COR-L47 (cell line): ENCODE results near the gene TAF1B.

Experiments used
- DNase-seq: peaks from one replicate; lab custom pipeline; 2025; lab: John Stamatoyannopoulos, UW

The TAF1B gene

DNA sequence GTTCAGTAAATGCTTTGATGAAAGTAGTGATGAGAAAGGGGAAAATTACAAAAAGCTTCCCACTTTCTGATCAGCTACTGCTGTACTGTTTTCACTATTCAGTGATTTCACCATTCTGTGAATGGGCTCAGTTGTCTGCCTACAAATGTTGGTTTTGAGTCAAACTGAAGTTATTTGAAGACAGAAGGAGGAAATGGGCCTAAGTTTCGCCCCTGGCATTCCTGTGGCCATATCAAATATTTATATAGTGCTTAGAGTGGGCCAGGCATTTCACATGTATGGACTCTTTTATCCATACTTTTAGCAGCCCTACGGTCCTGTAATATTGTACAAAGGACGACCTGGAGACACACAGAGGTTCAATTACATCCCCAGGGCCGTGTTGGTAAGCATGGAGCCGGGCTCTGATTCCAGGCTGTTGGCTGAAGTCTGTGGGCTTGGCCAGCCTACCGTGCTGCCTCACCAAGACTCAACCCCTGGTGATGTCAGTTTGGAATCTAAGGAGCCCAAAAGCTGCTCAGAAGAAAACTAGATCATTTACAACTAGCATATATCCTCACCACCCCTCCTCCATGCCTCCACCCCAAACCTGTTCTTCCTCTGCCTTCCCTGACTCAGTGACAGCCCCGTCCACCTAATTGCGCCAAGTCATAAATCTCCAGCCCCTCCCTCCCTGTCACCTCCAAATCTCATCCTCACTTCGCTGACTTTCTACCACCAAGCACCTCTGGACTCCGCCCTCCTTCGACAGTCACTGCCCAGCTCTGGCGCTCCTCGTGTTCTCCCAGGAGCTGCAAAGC, 98.1 kb downstream of the TAF1B start:
- no peak for DNase-seq

DNA sequence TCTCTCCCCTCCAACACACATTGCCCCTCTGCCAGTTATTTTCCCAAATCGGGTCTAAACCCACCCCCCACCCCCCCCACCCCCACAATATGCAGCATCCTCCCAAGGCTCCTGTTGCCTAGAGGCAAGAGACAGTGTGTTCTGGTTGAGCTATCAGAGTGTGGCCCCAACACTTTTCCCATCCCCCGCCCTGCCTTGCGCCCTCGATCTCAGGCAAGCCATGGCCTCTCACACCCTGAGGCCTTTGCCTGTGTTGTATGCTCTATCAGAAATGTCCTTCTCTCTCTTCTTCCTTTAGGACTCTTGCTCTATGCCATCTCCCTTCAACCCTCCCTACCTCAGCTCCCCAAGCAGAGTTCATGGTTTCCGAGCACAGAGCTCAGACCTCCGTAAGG, 98.7 kb downstream of the TAF1B start:
- DNase-seq, result no peak

DNA sequence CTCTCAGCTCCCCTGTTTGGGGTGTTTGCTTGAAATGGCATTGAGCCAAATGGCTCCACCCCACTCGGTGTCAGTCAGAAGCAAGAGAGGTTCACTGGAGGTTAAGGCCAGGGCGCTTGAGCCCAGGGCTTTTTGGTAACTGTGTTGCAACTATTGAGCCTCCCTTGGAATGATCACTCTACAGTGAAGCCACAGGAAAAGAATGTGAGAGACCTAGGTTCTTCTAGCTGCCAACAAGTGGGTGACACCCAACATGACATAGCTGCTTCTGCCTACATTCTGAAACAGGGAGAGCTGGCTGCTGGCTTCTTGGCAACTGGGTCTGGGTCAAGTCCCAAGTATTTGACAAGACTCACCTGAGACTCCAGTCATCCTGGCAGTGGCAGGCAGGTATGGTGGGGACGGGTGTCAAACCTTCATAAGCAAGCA, 101.1 kb downstream of the TAF1B start:
- no peak for DNase-seq

DNA sequence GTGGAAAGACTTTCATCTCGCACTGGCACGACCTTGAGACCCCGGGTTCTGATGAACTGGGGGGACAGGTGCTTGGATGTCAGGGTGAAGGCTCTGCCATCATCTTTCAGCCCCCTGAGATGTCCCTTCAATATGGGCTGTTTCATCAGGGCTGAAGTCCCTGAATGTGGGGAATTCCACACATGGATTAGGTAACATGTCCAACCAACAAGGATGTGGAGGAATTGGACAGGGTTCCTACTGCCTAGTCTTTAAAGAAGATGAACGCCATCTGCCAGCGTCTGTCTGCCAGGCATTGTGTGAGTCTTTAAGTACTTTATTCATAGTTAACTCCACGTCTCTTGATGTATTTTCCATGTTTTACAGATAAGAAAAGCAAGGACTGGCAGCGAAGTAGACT, 102.3 kb downstream of the TAF1B start:
- DNase-seq, result no peak

DNA sequence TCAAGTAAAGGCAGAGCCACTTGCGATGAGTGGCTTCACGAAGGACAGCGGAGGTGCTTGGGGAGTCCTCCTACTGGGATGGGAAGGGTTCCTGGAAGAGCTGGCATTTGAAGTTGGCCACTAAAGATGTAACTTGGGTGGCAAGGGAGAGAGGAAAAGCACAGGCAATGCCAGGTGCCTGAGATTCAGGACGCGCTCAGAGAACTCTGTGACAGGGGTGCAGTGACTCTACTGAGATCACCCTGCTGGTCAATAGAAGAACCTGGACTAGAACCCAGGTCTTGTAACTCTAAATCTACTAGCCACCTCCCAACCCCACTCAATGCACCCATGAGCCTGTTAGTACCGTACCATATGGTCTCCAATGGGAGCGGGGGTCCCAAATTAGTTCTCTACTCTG, 102.8 kb downstream of the TAF1B start:
- no peak for DNase-seq

- DNase-seq, result no peak
These were observed 103.5 kb downstream of the TAF1B start for GRCh38 chr2:9946818-9947217.

- DNase-seq, result no peak
These were observed 105.4 kb downstream of the TAF1B start for GRCh38 chr2:9948721-9949120.

DNA sequence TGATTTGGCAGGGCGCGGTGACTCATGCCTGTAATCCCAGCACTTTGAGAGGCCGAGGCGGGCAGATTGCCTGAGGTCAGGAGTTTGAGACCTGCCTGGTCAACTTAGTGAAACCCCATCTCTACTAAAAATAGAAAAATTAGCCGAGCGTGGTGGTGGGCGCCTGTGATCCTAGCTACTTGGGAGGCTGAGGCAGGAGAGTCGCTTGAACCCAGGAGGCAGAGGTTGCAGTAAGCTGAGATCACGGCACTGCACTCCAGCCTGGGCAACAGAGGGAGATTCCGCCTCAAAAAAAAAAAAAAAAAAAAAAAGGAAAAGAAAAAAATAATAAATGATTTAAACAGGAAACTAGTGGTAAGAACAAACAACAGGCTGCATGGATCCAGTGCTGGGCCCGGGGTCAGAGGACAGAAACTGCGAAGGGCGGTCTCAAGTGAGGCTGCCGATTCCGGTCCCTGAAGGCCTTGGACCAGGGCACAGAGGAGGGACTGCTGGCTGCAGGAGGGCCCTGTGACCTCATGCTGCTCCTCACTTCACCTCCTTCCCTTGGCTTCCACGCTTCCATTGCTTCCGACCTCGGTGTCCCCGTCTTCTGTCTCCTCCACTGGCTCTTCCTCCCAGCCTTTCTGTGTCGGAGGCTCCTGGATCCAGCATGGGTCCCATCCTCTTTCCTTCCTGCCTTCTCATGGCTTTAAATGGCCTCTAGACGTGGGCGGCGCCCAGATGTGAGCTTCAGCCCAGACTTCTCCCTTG, 106.1 kb downstream of the TAF1B start:
- no peak for DNase-seq

DNA sequence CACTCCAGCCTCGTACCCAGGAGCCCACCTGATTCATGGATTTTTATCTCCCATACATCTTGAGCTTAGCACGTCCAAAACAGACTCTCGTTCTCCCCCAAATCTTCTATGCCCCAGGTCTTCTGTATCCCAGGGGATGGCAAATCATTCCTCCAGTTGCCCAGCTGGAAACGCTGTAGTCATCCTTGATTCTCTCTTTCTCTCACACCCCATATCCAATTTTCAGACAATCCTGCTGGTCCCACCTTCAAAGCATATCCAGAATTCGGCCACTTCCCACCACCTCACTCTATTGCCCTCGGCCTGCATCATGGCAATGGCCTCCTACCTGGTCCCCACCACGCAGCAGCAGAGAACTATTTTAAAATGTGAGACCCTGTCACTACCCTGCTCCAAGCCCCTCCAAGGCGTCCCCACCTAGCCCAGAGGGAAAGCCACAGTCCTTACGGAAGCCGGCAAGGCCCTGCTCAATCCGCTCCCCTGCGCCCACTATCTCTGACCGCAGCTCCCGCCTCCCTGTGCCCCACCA, 106.8 kb downstream of the TAF1B start:
- DNase-seq, result no peak

DNA sequence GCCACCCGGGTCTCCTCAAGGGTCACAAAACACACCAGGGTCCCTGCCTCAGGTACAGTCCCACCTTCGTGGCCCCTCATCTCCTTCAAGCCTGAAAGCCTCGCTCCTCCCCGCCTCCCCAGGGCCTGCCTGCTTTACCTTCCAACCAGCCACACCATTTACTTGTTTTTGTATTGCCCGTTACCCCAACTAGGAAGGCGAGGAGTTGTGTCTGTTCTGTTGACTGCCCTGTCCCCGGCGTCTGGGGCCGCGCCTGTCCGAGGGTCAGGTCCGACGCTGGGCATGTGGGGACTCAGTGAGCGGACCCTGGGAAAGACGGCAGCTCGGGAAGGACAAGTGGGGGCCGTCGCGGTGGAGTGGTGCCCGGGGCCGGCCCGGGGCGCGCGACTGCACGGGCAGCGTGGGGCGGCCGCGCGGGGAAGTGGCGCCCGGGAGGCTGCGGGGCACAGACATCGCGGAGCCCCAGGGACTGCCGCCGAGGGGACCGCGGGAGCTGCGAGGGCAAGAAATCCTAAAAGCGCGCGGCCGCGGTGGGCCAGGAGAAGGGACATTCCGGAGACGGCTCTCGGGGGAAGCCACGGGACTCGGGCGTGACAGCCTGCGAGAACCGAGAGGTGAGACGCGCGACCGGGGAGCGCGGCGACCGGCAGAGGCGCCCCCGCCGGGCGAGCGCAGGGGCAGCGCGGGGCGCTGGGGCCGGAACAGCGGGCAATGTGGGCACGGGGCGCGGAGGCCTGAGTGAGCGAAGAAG, 107.4 kb downstream of the TAF1B start:
- DNase-seq, result peak; percentile 51

GRCh38 chr2:9951272-9951521, 107.9 kb downstream of the TAF1B start:
- DNase-seq, result no peak

- peak; percentile 92 for DNase-seq
These were observed 108.4 kb downstream of the TAF1B start, which contains the start of gene GRHL1 for GRCh38 chr2:9951522-9952285. Gene GRHL1 (plus strand): TSS chr2:9951693. CDS start chr2:9951834, 141 bp downstream.

DNA sequence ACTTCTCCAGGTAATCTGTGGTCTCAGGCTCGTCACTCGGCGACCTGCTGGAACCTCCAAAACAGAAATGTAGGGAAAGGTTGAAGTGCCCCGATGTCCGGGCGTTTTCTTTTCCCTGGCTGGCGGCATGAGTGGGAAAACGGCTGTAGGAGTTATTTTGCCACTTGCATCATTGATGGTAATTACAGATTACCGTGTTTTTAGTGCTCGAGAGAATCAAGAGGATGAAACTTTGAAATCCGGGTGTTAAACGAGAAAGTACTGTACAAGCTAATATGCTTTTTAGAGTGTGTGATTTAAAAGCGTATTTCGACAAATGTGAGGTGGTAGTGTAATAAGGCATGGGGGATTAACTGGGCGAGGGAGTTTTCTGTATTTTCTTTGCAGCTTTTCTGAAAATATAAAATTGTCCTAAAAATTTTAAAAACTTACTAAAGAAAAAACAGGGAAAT, 109.0 kb downstream of the TAF1B start:
- no peak for DNase-seq

DNA sequence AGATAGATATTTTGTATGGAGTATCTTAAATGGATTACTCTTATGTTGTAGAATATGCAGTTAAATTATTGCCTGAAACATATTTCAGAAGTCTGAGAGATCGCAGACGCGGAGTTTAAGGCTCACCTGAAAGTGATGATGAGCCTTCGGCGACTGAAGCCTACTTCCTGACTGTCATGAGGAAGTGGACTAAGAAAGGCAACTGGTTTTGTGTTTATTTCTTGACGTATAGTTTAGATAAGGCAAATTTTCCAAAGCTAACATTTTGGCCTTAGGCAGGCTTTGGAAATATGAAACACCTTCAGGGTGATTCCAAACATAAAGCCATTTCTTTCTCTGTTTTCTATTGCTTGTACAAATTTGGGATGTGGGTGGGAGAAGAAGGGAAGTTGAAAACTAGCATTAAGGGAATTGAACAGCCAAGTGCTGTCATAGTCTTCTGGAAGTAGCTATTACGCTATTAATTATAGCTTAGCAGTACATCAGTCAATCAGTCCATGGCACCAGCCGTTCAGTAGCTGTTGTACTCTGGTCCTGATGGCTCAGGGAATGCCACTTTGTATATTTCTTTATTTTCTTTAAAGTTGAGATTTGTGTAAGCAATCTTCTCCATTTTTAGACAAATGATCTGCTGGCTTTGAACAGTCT, 109.7 kb downstream of the TAF1B start:
- DNase-seq, result no peak

GRCh38 chr2:9954136-9954535, 110.9 kb downstream of the TAF1B start:
- no peak for DNase-seq

DNA sequence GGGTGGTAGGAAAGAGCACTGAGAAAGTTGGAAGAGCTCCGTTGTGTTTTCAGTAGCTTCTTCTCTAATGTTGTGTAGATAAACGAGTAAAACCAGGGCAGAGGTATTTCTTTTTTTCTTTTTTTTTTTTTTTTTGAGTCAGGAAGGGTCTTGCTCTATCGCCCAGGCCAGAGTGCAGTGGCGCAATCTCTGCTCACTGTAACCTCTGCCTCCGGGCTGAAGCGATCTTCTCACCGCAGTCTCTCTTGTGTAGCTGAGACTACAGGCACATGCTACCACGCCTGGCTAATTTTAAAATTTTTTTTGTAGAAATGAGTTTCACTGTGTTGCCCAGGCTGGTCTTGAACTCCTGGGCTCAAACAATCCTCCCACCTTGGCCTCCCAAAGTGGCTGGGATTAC, 114.8 kb downstream of the TAF1B start:
- no peak for DNase-seq

DNA sequence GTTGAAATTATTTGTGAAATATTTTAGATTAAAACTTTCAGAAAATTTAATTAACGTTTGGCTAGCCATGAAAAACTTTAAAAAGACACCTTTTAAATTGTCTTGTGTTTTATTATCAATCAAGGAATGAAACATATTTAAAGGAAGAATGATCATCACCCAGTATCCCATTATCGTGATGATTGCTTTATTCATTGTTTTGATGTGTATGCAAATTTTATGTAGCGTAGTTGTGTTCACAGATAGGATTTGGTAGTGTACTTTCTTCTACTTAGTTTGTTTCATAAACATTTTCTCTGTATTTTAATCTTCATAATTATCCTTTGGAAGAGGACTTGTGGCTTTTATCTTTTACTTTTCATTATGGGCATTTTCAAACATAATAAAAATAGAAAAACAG, 116.0 kb downstream of the TAF1B start:
- no peak for DNase-seq

DNA sequence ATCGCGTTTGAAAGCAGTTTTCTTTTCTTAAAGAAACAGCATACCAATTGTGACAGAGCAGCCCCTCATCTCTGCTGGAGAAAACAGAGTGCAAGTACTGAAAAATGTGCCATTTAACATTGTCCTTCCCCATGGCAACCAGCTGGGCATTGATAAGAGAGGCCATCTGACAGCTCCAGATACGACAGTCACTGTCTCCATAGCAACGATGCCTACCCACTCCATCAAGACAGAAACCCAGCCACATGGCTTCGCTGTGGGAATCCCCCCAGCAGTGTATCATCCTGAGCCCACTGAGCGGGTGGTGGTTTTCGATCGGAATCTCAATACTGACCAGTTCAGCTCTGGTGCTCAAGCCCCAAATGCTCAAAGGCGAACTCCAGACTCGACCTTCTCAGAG, 117.7 kb downstream of the TAF1B start:
- DNase-seq, result no peak

DNA sequence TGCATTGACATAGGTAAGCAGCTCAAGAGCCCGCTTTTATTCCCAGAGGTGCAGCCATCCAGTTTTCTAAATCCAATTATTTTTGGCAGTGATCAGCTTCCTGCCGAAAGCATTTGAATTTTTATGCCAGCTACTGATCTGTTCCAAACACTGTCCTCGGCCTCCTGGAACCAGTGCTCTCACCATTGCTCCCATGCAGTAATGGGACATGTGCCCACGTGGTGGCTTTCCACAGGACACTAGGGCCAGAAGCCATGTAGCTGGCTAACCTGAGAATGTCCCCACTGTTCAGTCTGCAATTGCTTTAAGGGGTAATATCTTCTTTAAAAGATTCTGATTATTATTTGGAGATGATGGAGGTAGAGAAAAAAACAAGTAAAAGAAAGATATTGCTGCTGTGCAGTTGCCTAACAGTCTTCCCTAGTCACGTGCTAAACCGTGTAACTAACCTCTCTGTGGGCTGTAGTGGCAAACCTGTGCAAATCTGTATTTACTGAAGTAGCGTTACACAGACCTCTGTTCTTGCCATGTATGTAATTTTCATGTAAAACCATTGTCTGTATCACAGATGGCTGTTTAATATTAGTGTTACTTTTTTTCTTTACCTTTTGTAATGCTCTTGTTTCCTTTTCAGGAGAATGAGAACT, 121.2 kb downstream of the TAF1B start:
- DNase-seq, result no peak

DNA sequence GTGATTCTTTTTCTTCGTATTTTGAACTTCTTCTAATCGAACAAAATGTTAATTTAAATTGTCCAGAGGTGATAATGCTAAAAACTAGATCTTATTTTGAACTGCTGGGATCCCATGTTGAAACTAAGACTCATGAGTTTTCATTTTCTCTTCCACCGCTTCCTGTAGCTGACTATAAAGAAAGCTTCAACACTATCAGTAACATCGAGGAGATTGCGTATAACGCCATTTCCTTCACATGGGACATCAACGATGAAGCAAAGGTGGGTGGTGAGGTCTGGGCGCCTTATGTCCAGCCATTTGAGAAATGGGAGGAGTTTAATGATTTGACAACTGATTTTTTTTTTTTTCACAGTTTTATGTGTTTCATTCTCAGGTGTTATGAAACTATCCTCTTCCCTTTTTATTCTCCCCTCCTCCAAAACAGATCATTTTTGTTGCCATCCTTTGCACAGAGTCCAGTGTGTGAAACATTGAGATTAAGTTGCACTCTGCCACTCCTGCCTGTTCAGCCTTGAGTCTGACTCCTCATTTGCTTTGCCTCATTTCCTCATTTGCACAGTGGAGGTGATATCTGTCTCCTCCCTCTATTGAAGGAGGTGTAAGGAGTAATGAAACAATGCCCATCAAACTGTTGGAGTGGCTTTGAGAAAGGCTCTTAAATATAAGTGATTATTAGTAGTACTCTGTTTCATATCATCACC, 122.0 kb downstream of the TAF1B start:
- DNase-seq, result no peak
